ENCODE data around the gene CCDC74A. TPM values are rescaled to one million over a fixed set of nuclear protein-coding genes. Genes with fewer than 3 reads are reported as not detected.
A peak's percentile ranks its signal among the peaks of the same experiment; 100 is the strongest.
"Not testable (repeated sequence)": the region's sequence is repeated elsewhere in the genome, so short reads cannot be mapped to it uniquely, and the experiment has no call there.

The CCDC74A gene
- 19.9 and 26.0 TPM in 2 replicates for total RNA-seq (ENCODE audit: low replicate concordance)
- long read RNA-seq, partial matches to known transcripts: 4 of 12 reads
- long read RNA-seq, other reads (novel, unspliced or antisense): 4 of 12 reads

GRCh38 chr2:131527131-131528001 is at the start of gene CCDC74A:
CCDC74A (plus strand) TSS chr2:131527888; CDS start chr2:131527971, 83 bp downstream.
- H3K27ac Mint-ChIP-seq: peak within 1 kb of the TSS; percentile 79
- not testable (repeated sequence) for H3K9me3 Mint-ChIP-seq; H3K27me3 Mint-ChIP-seq; H3K36me3 Mint-ChIP-seq; H3K4me1 Mint-ChIP-seq (ENCODE audit: unreplicated experiment)
- DNase-seq (ENCODE audit: extremely low spot score, unreplicated experiment): peak; percentile 75
- peak within 1 kb of the TSS; percentile 89 for H3K4me3 Mint-ChIP-seq

GRCh38 chr2:131478074-131478849 is 49.4 kb upstream of the CCDC74A start:
- H3K4me1 Mint-ChIP-seq (ENCODE audit: unreplicated experiment); H3K27ac Mint-ChIP-seq; DNase-seq (ENCODE audit: extremely low spot score, unreplicated experiment); H3K4me3 Mint-ChIP-seq; H3K27me3 Mint-ChIP-seq; H3K9me3 Mint-ChIP-seq; H3K36me3 Mint-ChIP-seq: not testable (repeated sequence)

- H3K27ac Mint-ChIP-seq; H3K4me1 Mint-ChIP-seq (ENCODE audit: unreplicated experiment); H3K27me3 Mint-ChIP-seq; H3K36me3 Mint-ChIP-seq; H3K4me3 Mint-ChIP-seq; DNase-seq (ENCODE audit: extremely low spot score, unreplicated experiment); H3K9me3 Mint-ChIP-seq: not testable (repeated sequence)
Measured at GRCh38 chr2:131478850-131479461, 48.7 kb upstream of the CCDC74A start.

- not testable (repeated sequence) for H3K27me3 Mint-ChIP-seq; H3K36me3 Mint-ChIP-seq; H3K4me3 Mint-ChIP-seq; H3K4me1 Mint-ChIP-seq (ENCODE audit: unreplicated experiment); H3K9me3 Mint-ChIP-seq; H3K27ac Mint-ChIP-seq
- peak; percentile 39 for DNase-seq (ENCODE audit: extremely low spot score, unreplicated experiment)
Measured at GRCh38 chr2:131480351-131480750, 47.3 kb upstream of the CCDC74A start.

- H3K4me3 Mint-ChIP-seq; H3K4me1 Mint-ChIP-seq (ENCODE audit: unreplicated experiment); H3K9me3 Mint-ChIP-seq; H3K27me3 Mint-ChIP-seq; H3K27ac Mint-ChIP-seq; H3K36me3 Mint-ChIP-seq: not testable (repeated sequence)
- DNase-seq (ENCODE audit: extremely low spot score, unreplicated experiment): peak; percentile 39
Measured at GRCh38 chr2:131482506-131483155, 45.1 kb upstream of the CCDC74A start.

GRCh38 chr2:131483981-131484820 is 43.5 kb upstream of the CCDC74A start:
- H3K4me1 Mint-ChIP-seq (ENCODE audit: unreplicated experiment): not testable (repeated sequence)

GRCh38 chr2:131484906-131485460 is 42.7 kb upstream of the CCDC74A start:
- not testable (repeated sequence) for H3K4me1 Mint-ChIP-seq (ENCODE audit: unreplicated experiment); H3K36me3 Mint-ChIP-seq; H3K4me3 Mint-ChIP-seq; H3K27ac Mint-ChIP-seq; DNase-seq (ENCODE audit: extremely low spot score, unreplicated experiment); H3K9me3 Mint-ChIP-seq; H3K27me3 Mint-ChIP-seq

More at GRCh38 chr2:131483981-131484820, 43.5 kb upstream of the CCDC74A start:
- not testable (repeated sequence) for H3K36me3 Mint-ChIP-seq; H3K27ac Mint-ChIP-seq; H3K27me3 Mint-ChIP-seq; H3K4me3 Mint-ChIP-seq; DNase-seq (ENCODE audit: extremely low spot score, unreplicated experiment); H3K9me3 Mint-ChIP-seq

GRCh38 chr2:131486201-131486902 is 41.3 kb upstream of the CCDC74A start:
- not testable (repeated sequence) for H3K27ac Mint-ChIP-seq, H3K9me3 Mint-ChIP-seq

More at GRCh38 chr2:131486201-131486902, 41.3 kb upstream of the CCDC74A start:
- not testable (repeated sequence) for DNase-seq (ENCODE audit: extremely low spot score, unreplicated experiment); H3K4me3 Mint-ChIP-seq; H3K36me3 Mint-ChIP-seq; H3K27me3 Mint-ChIP-seq; H3K4me1 Mint-ChIP-seq (ENCODE audit: unreplicated experiment)
